OCI-LY3 (cell line): ENCODE measurements around the gene DDAH2.

Experiments used
- EZH2phosphoT487 ChIP-seq: fragments of 200-600 bp; shearing (Covaris generic); IDR thresholded peaks from 2 replicates; pipeline ENCODE4 v1.6.1; 2018; ENCODE audit warnings: antibody characterized with exemption, mixed run types, low read depth
- TF ChIP-seq, protein P1 (sequence below): fragments of 200-600, 300-600 bp; sonication (generic); IDR thresholded peaks from 2 replicates; pipeline ENCODE4 v1.5.1; 2014; ENCODE audit warnings: antibody characterized with exemption, low read length, low read depth

GRCh38 chr6:31733734-31734133 lies 4.6 kb upstream of the DDAH2 start:
- TF ChIP-seq, protein P1, sequence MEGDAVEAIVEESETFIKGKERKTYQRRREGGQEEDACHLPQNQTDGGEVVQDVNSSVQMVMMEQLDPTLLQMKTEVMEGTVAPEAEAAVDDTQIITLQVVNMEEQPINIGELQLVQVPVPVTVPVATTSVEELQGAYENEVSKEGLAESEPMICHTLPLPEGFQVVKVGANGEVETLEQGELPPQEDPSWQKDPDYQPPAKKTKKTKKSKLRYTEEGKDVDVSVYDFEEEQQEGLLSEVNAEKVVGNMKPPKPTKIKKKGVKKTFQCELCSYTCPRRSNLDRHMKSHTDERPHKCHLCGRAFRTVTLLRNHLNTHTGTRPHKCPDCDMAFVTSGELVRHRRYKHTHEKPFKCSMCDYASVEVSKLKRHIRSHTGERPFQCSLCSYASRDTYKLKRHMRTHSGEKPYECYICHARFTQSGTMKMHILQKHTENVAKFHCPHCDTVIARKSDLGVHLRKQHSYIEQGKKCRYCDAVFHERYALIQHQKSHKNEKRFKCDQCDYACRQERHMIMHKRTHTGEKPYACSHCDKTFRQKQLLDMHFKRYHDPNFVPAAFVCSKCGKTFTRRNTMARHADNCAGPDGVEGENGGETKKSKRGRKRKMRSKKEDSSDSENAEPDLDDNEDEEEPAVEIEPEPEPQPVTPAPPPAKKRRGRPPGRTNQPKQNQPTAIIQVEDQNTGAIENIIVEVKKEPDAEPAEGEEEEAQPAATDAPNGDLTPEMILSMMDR = no peak
- no peak for TF ChIP-seq EZH2phosphoT487
